Stimulated activated CD8-positive, alpha-beta memory T cell treated with anti-CD3 and anti-CD28 coated beads, Interleukin-12 subunit alpha, Interleukin-12 subunit beta, amount 100 ng/mL, for 1 hour (primary cell): ENCODE data around the gene COMMD8.

Source experiments
- DNase-seq: peaks from one replicate; pipeline ENCODE4 v3.0.0-alpha.2; 2020; ENCODE audit warnings: low read depth

COMMD8 gene

DNA sequence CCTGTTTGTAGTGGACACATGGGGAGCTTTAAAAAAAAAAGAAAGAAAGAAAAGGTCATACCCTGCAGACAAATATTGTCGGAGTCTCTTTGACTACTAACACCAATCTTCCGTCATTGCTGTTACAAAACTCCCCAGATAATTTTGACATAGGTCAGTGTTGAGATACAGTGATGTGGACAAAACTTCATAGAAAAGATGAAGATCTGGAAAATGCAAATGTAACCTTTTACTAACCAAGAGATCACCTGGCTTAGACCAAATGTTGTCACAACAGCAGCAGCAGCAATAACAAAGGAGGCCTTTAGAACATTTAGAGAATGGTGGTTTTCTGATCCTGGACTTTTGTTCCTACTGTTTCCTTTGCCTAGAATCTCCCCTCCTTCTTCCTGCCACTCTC is 8.1 kb upstream of the COMMD8 start:
- no peak for DNase-seq

DNA sequence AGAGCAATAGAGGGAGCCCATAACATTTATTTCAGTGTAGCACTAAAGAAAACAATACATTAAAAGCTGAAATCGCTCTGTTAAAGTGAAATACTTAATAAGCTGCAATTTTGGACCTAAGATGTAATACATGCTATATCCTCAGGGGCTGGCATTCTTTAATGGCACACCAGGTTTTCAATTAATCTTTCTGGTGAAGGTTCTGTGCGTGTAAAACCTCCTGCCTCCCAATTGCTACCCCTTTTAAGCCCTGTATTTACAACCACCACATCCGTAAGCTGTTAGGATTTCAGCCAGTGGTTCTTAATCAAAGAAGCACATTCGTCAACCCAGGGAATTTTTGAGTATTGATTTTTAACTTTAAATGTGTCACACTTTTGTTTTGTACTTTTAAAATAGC is 7.6 kb upstream of the COMMD8 start:
- no peak for DNase-seq

DNA sequence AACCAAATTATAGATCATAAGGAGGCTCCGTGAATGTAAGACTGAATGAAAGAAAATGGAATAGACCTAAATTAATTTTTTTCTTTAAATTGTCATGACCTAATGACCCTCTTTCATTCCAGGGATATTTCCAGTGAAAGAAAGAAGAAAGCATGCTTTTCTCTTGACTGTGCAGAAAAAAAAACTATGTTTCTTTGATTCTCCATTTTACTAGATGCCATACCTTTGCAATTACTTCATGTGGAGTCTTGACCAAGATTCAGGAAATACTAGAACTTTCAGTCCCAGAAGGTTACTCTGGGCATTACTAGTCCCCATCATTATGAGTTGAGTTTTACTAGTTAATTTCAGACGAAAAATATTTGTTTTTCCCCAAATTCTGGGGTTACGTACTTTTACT is 6.4 kb upstream of the COMMD8 start:
- no peak for DNase-seq

DNA sequence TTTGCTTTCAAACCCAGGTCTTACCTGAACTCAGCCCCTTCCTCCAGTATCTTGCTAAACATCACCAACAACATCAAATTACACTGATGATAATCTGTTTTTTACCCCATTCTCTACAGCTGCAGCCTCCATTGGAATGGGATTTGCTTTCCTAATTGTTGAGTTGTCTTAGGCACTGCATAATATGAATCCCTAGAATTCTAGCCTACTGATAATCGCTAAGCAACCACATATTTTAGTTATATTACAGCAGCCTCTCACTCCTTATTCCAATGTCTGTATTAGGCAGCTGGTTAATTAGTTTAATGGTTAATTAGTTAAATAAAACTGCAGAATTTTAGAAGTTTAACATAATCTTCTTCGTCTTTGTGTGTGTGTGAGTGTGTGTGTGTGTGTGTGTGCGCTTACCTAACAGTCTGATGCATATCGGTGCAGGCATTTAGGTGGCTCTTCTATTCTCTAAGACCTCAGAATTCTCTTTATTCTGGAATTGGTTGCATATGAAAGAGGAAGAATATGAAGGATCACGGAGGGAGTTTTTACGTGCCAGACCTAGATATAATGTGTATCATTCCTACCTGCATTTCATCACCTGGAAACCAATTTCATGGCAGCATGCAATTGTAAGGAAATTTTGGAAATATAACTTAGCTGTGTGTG is 5.3 kb upstream of the COMMD8 start:
- no peak for DNase-seq

DNA sequence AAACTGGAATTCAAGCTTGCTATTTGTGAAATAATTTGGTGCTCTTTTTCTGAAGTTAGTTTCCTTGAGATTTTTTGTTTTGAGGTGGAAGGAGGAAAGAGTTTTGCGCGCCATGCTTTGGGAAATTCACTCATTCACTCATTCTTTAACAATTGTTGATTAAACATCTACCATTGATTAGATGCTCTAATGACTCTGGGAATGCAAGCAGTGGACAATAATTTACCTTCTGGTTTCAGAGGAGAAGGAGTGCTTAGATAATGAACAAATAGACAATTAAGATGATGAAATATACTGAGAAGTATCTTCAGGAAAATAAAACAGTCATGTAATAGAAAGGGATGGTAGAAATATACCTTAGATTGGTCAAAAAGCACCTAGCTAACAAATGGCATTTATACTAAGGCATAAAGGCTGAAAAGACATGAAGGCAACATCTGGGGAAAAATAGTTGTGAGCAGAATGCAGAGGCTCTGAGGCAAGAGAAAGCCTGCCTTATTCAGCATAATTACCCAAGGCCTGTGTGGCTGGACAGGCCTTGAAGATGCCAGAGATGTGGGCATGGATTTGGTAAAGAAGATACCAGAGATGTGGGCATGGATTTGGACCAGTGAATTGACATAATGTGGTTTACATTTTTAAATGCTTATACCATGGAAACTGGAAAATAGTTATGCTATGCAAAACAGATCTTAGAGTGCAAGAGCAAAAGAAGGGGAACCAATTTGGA is 2.7 kb upstream of the COMMD8 start:
- no peak for DNase-seq

DNA sequence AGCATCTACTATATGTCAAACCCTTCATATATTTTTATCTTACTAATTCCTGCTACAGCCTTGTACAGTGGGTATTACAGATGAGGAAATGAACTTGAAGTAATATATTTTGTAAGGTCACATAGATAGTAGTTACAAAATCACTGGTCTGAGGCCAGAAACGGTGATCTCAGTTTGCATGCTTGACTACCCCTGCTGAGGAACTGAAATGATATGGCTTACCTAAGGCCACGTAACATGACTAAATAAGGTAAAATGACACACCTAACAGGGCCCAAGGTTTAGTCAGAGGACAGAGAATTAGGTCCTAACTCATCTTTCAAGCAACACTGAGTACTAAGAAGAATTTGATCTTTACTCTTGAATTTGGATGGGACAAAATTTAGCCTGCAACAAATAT is 1.5 kb upstream of the COMMD8 start:
- DNase-seq: no peak

DNA sequence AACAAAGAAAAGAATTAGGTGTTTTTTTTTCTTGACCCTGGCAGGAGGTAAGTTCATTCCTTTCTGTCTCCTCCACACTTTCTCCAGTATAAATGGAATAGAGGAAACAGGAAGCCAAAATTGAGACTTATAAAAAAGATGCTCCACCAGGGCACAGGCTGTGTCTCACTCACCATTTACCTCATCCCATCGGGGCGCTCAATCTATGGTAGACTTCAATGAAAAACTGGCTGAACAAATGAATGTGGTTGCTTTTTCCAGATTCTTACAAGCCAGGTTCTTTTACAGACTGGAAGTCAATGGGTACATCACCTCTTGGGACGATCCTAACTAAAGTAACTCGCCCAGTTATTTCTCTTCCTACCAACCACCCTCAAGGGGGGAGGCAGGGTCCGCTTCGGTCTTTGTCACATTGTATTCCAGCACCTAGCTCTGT is 685 bp downstream of the COMMD8 start:
- no peak for DNase-seq

DNA sequence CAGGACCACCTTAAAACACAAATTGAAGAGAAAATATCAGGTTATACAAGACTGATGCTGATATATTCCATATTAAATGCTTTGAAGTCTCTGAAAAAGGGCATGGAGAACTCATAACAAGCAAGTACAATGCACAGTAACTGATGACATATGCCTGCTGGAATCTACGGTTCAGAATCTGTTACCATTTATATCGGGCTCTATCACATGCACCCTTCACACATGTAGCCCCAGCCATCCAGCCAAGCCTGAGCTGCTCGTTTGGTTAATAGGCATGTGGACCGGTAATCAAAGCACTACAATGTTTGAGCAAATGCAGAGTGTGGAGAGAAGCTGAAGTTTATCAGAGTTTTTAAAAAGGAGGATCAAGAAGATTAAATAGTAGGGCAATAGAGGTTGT is 11.8 kb downstream of the COMMD8 start:
- no peak for DNase-seq

DNA sequence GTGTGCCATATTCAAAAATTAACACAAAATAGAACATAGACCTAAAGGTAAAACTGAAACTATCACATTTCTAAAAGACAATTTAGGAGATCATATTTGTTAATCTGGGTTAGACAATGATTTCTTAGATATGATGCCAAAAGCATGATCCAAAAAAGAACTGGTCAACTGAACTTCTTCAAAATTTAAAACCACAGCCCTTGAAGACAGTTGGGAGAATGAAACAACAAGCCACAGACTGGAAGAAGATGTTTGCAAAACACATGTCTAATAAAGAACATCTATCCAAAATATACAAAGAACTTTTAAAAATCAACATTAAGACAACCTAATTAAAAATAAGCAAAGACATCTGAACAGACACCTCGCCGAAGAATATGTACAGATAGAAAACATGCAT is 19.5 kb downstream of the COMMD8 start:
- DNase-seq: no peak

DNA sequence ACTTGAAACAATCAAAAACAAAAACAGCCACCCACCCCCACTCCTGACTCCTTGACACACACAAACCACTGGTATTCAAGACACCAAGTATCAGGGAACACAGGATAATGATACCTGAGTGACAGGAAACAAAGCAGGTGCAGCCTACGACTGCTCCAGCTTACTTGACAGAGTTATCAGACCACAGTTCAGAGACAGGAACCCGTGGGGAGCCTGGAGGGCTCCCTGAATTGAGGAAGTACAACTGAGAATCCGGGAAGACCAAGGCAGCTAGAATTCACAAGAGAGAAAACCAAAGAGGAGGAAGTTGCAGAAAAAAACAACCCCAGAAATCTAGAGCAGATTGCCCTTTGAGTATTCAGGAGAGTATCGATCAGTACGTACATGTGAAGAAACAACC is 20.5 kb downstream of the COMMD8 start:
- no peak for DNase-seq

DNA sequence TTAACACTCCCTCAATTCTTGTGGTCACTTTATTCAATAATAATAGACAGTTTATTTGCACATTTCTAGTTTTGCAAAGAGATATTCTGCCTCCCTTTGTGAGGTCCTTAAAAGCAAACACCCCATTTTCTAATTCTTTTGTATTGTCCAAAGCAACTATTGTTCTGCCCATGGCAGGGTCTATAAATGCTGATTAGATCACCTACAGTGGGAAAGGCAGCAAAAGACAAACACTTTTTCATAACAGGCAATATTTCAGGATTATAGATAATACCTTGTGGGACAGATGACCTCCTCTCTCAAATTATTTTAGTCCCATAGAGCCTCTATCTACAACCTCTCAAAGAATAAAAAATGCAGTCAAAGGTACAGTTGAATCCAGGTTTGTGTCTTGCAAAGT is 28.6 kb downstream of the COMMD8 start:
- no peak for DNase-seq

DNA sequence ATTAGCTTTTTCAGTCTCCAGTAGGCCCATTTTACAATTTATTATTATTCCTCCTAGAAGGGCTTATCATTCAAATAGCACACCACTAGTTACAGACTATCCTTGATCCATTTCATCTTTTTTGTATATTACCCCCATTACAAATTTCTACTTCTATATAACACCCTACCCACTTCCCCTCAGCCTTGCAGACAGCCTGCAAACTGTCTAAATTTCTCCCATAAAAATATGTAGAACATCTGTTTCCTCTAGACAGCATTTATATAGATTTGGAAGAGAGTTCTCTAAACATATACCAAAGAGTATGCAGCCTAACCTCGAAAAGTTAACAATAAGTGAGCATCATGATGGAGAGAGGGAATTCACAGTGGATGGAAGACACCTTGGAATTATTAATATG is 30.8 kb downstream of the COMMD8 start:
- DNase-seq: no peak

DNA sequence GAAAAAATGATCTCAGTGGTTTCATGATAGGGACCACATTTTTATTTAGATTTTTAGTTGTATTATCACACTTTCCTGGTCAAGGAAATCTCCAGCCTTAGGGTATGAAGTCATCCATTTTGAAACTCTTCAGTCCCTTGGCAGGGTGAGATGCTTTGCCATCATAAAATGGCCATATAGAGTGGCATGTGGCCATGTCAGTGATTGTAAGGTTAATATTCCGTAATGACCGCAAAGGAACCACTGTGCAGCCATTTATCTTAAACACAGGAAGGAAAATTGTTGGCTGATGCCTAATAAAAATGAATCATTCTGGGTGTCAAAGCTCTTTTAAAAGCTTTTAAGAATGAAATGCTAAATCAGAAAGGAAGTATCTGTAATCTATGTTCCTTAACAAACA is 35.6 kb downstream of the COMMD8 start:
- DNase-seq: no peak

DNA sequence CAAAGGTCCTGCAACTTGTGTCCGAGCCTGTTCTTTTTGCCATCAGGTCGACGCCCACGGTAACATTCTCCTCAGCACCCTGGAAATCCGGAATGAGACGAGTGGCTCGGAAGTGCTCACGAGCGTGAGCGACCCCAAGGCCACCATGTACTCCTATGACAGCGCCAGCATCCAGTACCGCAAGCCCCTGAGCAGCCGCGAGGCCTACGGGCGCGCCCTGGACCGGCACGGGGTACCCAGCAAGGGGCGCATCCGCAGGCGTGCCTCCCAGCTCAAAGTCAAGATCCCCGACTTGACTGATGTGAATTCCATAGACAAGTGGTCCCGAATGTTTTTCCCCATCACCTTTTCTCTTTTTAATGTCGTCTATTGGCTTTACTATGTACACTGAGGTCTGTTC is 37.9 kb downstream of the COMMD8 start:
- no peak for DNase-seq

DNA sequence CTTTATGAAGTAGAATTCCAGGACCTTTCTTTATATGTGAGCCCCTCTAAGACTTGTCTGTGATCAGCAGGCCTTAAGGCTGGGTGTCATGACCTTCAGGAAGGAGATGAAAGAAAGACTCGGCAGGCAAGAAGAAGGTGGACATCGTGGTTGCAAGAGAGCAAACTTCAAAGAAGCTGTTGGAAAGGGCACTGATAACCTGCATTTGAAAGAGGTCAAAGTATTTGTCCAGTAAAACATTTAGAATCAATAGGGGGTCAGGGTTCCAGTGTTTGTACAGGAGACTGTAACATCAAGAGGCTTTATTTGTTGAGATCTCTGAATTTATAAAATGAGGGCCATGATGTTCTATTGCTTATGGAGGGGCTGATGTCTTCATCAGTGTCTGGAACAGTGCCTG is 44.2 kb downstream of the COMMD8 start:
- DNase-seq: no peak

DNA sequence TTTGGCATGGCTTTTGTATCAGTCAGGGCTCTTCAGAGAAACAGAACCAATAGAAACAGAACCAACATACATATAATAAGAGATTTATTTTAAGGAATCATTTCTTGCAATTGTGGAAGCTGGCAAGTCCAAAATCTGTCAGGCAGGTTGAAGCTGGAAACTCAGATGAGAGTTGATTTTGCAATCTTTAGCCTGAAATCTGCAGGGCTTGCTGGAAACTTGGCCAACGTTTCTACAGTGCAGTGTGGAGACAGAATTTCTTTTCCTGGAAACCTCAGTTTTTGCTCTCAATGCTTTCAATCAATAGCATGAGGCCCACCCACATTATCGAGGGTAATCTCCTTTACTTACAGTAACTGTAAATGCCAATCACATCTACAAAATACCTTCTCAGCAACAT is 45.4 kb downstream of the COMMD8 start:
- DNase-seq: no peak

DNA sequence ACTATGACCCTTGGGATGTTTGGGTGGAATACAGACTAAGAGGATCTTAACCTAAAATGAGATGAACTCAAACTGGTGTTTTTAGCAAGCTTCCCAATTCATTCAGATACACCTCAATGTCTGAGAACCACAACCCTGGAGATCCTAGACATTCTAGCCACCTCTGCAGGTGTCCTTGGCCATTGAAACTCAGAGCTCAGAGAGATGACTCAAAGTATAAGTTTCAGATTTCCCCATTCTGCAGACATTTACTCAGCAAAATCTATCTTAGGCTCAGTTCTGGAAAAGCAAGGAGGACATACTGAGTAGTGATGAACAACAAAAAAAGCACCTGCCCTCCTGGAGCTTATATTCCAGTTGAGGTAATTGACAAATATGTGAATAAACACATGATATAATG is 47.8 kb downstream of the COMMD8 start:
- no peak for DNase-seq

DNA sequence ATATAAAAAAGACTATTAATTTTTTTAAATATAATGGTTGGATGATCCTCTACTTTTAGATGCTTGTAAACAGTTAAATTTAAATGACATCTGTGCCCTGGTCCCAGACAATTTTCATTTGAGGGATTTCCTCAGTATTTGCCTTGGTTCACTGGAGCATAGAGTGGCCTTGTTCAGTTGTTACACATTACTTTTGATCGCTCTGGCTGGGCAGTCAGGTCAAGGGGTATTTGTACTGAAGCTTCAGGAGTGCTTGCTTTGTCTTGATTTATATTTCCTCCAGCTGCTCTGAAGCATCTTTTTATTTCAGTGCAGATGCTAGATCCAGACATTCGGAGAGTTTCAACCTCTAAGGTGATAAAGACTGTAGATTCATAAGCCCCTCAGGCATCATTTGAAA is 50.0 kb downstream of the COMMD8 start:
- DNase-seq: no peak

DNA sequence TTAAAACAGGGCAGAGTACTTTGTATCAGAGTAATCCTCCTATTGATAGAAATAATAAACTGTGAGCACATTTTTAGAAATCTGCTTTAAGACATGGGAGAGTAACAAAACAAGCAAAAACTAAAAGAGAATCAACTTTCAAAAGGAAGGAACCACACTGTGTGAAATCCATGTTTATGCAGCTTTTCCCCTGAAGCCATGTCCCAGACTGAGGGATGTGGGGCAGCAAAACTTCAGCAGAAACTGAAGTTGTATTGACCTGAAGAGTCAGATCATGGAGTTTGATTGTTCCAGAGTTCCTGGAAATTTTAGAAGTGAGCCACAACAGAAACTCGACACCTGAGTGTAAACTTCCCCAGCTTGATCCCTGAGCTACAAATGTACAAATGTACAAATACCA is 53.2 kb downstream of the COMMD8 start:
- no peak for DNase-seq

DNA sequence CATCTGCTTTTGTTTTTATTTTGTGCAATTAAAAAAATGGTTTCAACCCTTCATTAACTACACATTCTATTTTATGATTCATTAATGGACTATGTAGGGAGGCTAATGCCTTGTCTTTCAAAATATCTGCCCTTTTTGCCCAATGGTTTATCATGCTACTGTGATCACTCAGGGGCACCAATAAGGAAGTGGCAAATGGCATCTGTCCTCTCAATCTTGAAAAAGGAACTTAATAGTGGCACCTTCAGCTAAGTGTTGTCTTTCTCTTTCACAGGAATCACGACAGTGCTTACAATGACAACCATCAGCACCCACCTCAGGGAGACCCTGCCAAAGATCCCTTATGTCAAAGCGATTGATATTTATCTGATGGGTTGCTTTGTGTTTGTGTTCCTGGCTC is 57.1 kb downstream of the COMMD8 start:
- no peak for DNase-seq
